PC-9 (cell line): Measurements from ENCODE around the gene RFX2. TPM values are rescaled to one million over a fixed set of nuclear protein-coding genes. Genes with fewer than 3 reads are reported as not detected.
A peak's percentile ranks its signal among the peaks of the same experiment; 100 is the strongest.

Experiments used
- BruUV-seq: library from RNA; stranded (reverse); fragments of 400-500 nt; replicated peaks from 2 replicates; lab custom pipeline; 2021; lab: Mats Ljungman, UMichigan
- CTCF ChIA-PET: fragments of 300-600 bp; sonication (Branson Sonifier 250); formaldehyde crosslinking; loops from one replicate; lab custom pipeline; 2022; ENCODE audit warnings: antibody characterized with exemption; lab: Charles Lee
- POLR2A ChIA-PET: fragments of 300-600 bp; sonication (Branson Sonifier 250); formaldehyde crosslinking; loops from one replicate; lab custom pipeline; 2022; ENCODE audit warnings: antibody characterized with exemption; ENCODE audit not compliant: unreplicated experiment; lab: Charles Lee
- DNase-seq, 2 experiments: peaks; one replicate each; pipeline versions ENCODE4 v3.0.0 to v3.0.0-alpha.2; 2015 to 2022; ENCODE audit warnings: mixed read lengths in 1 of 2
- H2AFZ ChIP-seq: fragments of 200-600 bp; sonication (generic); 2 replicates; pipeline ENCODE4 v1.8.1; 2017; ENCODE audit warnings: antibody characterized with exemption
- H3F3A ChIP-seq: fragments of 200-600 bp; sonication (generic); 2 replicates; pipeline ENCODE4 v1.8.1; 2017; ENCODE audit warnings: antibody characterized with exemption, mild to moderate bottlenecking, low read depth; ENCODE audit not compliant: insufficient read depth
- H3K27ac ChIP-seq: fragments of 200-600 bp; sonication (generic); 2 replicates; pipeline ENCODE4 v1.6.1; 2016; ENCODE audit warnings: mixed run types
- H3K27me3 ChIP-seq: fragments of 200-600 bp; sonication (generic); 2 replicates; pipeline ENCODE4 v1.6.1; 2016; ENCODE audit warnings: low read depth, mixed run types; ENCODE audit not compliant: insufficient read depth
- H3K36me3 ChIP-seq: fragments of 200-600 bp; sonication (generic); 2 replicates; pipeline ENCODE4 v1.6.1; 2016; ENCODE audit warnings: low read depth, mixed run types
- H3K4me1 ChIP-seq: fragments of 200-600 bp; sonication (generic); replicated peaks from 2 replicates; pipeline ENCODE4 v1.6.1; 2016; ENCODE audit warnings: mixed run types; ENCODE audit not compliant: insufficient read depth
- H3K4me2 ChIP-seq: fragments of 200-600 bp; sonication (generic); 2 replicates; pipeline ENCODE4 v1.6.1; 2017; ENCODE audit warnings: mixed run types
- H3K4me3 ChIP-seq: fragments of 200-600 bp; sonication (generic); 2 replicates; pipeline ENCODE4 v1.6.1; 2016; ENCODE audit warnings: mixed run types
- H3K79me2 ChIP-seq: fragments of 200-600 bp; sonication (generic); 2 replicates; pipeline ENCODE4 v1.6.1; 2017; ENCODE audit warnings: low read depth, mixed run types
- H3K9me2 ChIP-seq: fragments of 200-600 bp; sonication (generic); 2 replicates; pipeline ENCODE4 v1.8.1; 2017; ENCODE audit warnings: mild to moderate bottlenecking; ENCODE audit not compliant: insufficient read depth
- H3K9me3 ChIP-seq: fragments of 200-600 bp; sonication (generic); 2 replicates; pipeline ENCODE4 v1.8.1; 2016; ENCODE audit warnings: low read depth; ENCODE audit not compliant: insufficient read depth
- H4K20me1 ChIP-seq: fragments of 200-600 bp; sonication (generic); 2 replicates; pipeline ENCODE4 v1.8.1; 2017; ENCODE audit not compliant: insufficient read depth
- CTCF ChIP-seq: fragments of 200-600 bp; sonication (generic); conservative IDR thresholded peaks from 2 replicates; pipeline ENCODE4 v1.6.1; 2017; ENCODE audit warnings: mixed run types, antibody characterized with exemption, mild to moderate bottlenecking, moderate library complexity
- EZH2 ChIP-seq: fragments of 200-600 bp; sonication (generic); IDR thresholded peaks from 2 replicates; pipeline ENCODE4 v1.8.0; 2017; ENCODE audit warnings: antibody characterized with exemption, low read depth
- intact Hi-C: fragments of 100-400 bp; cut with micrococcal nuclease; formaldehyde crosslinking; loops from one replicate; pipeline ENCODE4 v1.10.0; 2022; ENCODE audit not compliant: unreplicated experiment
- total RNA-seq: library from RNA; stranded (reverse); gene quantifications from 2 replicates; pipeline ENCODE4 v1.2.3, GENCODE V29; 2021

RFX2 gene
- total RNA-seq, 1 experiment from 2014 or later, result 11.6 TPM

- DNase-seq, result peak in 1 of 2 experiments; percentile 59
- Histone ChIP-seq H3F3A (peaks cover 27% of the 10 kb centered on the region), H3K4me1 (peaks cover 46% of the 10 kb centered on the region), H3K4me3 (no peak overlapping the region), H3K9me2 (no peaks in the 10 kb centered on the region), H3K4me2 (peak overlapping the region; percentile 72), H2AFZ (no peak overlapping the region), H3K36me3 (no peaks in the 10 kb centered on the region), H3K79me2 (no peaks in the 10 kb centered on the region), H3K27ac (peak overlapping the region; percentile 96), H3K9me3 (no peaks in the 10 kb centered on the region), H3K27me3 (no peaks in the 10 kb centered on the region), H4K20me1 (no peaks in the 10 kb centered on the region)
- POLR2A ChIA-PET, result no interaction called here
- TF ChIP-seq CTCF (no peak), EZH2 (no peak)
- intact Hi-C loops, result no loop called here
- BruUV-seq, result no TSS peak
- CTCF ChIA-PET, result no interaction called here
Measured at GRCh38 chr19:6086068-6086788, 24.1 kb downstream of the RFX2 start.

- H3K79me2 ChIP-seq, result no peaks in the 10 kb centered on the region
- ChIA-PET CTCF (no interaction called here), POLR2A (no interaction called here)
- DNase-seq, result no peak
- no peak overlapping the region for H2AFZ ChIP-seq
- H3F3A ChIP-seq, result peaks cover 27% of the 10 kb centered on the region
- no TSS peak for BruUV-seq
- no peaks in the 10 kb centered on the region for H3K36me3 ChIP-seq
- H3K27me3 ChIP-seq, result no peaks in the 10 kb centered on the region
- H3K27ac ChIP-seq, result no peak overlapping the region
- TF ChIP-seq CTCF, result no peak
- no peak for TF ChIP-seq EZH2
- no peaks in the 10 kb centered on the region for H4K20me1 ChIP-seq
- no peaks in the 10 kb centered on the region for H3K9me2 ChIP-seq
- no peaks in the 10 kb centered on the region for H3K9me3 ChIP-seq
- no peak overlapping the region for H3K4me3 ChIP-seq
- peaks cover 42% of the 10 kb centered on the region for H3K4me1 ChIP-seq
- intact Hi-C loops, result no loop called here
- no peak overlapping the region for H3K4me2 ChIP-seq
Measured at GRCh38 chr19:6084821-6085220, 25.5 kb downstream of the RFX2 start.

- H3K27ac ChIP-seq, result no peak overlapping the region
- POLR2A ChIA-PET, result interaction anchor here (0.6 kb wide), 1 partner anchor 13 kb away, joined by 3 read pairs; no protein-coding TSS in a partner anchor
- H3F3A ChIP-seq, result no peaks in the 10 kb centered on the region
- no peaks in the 10 kb centered on the region for H3K9me2 ChIP-seq
- DNase-seq, result no peak
- intact Hi-C loops, result no loop called here
- H3K4me3 ChIP-seq, result no peak overlapping the region
- no peaks in the 10 kb centered on the region for H3K27me3 ChIP-seq
- CTCF ChIA-PET, result no interaction called here
- no peak overlapping the region for H2AFZ ChIP-seq
- no peaks in the 10 kb centered on the region for H3K36me3 ChIP-seq
- H3K4me2 ChIP-seq, result no peak overlapping the region
- no TSS peak for BruUV-seq
- H3K4me1 ChIP-seq, result peaks cover 13% of the 10 kb centered on the region
- no peaks in the 10 kb centered on the region for H4K20me1 ChIP-seq
- no peak for TF ChIP-seq EZH2
- H3K9me3 ChIP-seq, result no peaks in the 10 kb centered on the region
- no peaks in the 10 kb centered on the region for H3K79me2 ChIP-seq
Measured at GRCh38 chr19:6079107-6079506, 31.2 kb downstream of the RFX2 start.
